GM12878 (cell line): ENCODE data around the gene COX6A1. TPM values are rescaled to one million over a fixed set of nuclear protein-coding genes. Genes with fewer than 3 reads are reported as not detected.

Experiments used
- DPF2 ChIP-seq: fragments of 450-650 bp; IDR thresholded peaks from 2 replicates; pipeline ENCODE4 v1.6.1; 2017; ENCODE audit warnings: mild to moderate bottlenecking
- ELK1 ChIP-seq: IDR thresholded peaks from 2 replicates; pipeline ENCODE4 v1.6.1; 2012; ENCODE audit warnings: low read depth, low read length, improper control_type of control experiment
- STAT1 ChIP-seq: fragments of 450-650 bp; conservative IDR thresholded peaks from 2 replicates; pipeline ENCODE4 v1.6.1; 2014; ENCODE audit warnings: antibody characterized with exemption, mild to moderate bottlenecking
- ZNF207 ChIP-seq: fragments of 450-650 bp; IDR thresholded peaks from 2 replicates; pipeline ENCODE4 v1.6.1; 2014; ENCODE audit warnings: antibody characterized with exemption, mild to moderate bottlenecking, borderline replicate concordance
- ZNF687 ChIP-seq: fragments of 450-650 bp; IDR thresholded peaks from 2 replicates; pipeline ENCODE4 v1.6.1; 2017; ENCODE audit warnings: mild to moderate bottlenecking, moderate library complexity
- polyA plus RNA-seq, 11 experiments: library from polyadenylated mRNA; depleted of rRNA in 4 of 11; unstranded in 6 of 11; stranded (reverse) in 5 of 11; fragments of >200 nt; fragmentation: Nextera tagmentation in 4 of 11; fragmentation: Illumina TruSeq in 1 of 11; extraction: Ambion mirVana in 4 of 11; extraction: Trizol in 1 of 11; gene quantifications; 1 replicate in 1 of 11; 2 replicates in 10 of 11; pipeline versions ENCODE4 v1.2.1 to v1.2.3, GENCODE V29; 2011 to 2016; ENCODE audit warnings: inconsistent platforms in 2 of 11, missing spikeins in 2 of 11, low read depth in 1 of 11
- total RNA-seq, 4 experiments: library from RNA; depleted of rRNA in 3 of 4; stranded (reverse); fragments of >200 nt in 3 of 4; fragmentation: Illumina TruSeq in 1 of 4; extraction: Trizol in 1 of 4; gene quantifications; 2 replicates each; pipeline versions ENCODE4 v1.2.1 to v1.2.3, GENCODE V29; 2013 to 2021

Gene COX6A1
- total and polyA plus RNA-seq, 10 of the 15 experiments (the other 5 are each of a cell fraction or from before 2014, with no cell fraction given) = 408 to 2,723 (median 1,019) TPM

GRCh38 chr12:120469450-120470149, 31.7 kb downstream of the COX6A1 start, which contains the start of gene SRSF9 (continued):
- TF ChIP-seq ZNF687 = peak; percentile 74; the same call in 1 of the 2 replicates
- peak; percentile 92 for TF ChIP-seq STAT1
- peak; percentile 54 for TF ChIP-seq ELK1
- TF ChIP-seq DPF2 = peak; percentile 89
- TF ChIP-seq ZNF207 = peak; percentile 80
